ENCODE results near the gene C1QTNF5.

C1QTNF5 gene

GRCh38 chr11:119309953-119310681 is 30.6 kb downstream of the C1QTNF5 start:
- no peak for TF ChIP-seq CTCF (conservative IDR thresholded peaks at IDR 0.05; ENCODE audit: low read depth, low read length)
- no peak overlapping the region for H3K9ac ChIP-seq
- H3K79me2 ChIP-seq (ENCODE audit: insufficient read depth, low read depth): no peaks in the 10 kb centered on the region
- H3K27me3 ChIP-seq (ENCODE audit: insufficient read depth, low read depth): no peaks in the 10 kb centered on the region
- H3K4me3 ChIP-seq (IDR thresholded peaks at IDR 0.05; ENCODE audit: insufficient read depth, low read depth, low read length): no peak overlapping the region
- no peak overlapping the region for H2AFZ ChIP-seq (ENCODE audit: low read depth)
- no peak overlapping the region for H3K4me2 ChIP-seq
- H3K36me3 ChIP-seq (ENCODE audit: insufficient read depth): no peaks in the 10 kb centered on the region
- peaks cover 6% of the 10 kb centered on the region for H3K4me1 ChIP-seq (ENCODE audit: low read depth, poor library complexity, severe bottlenecking)
- no peak overlapping the region for H3K27ac ChIP-seq
- H4K20me1 ChIP-seq (ENCODE audit: insufficient read depth): no peaks in the 10 kb centered on the region

GRCh38 chr11:119309411-119309810 is 31.3 kb downstream of the C1QTNF5 start:
- Histone ChIP-seq H4K20me1 (ENCODE audit: insufficient read depth) (no peaks in the 10 kb centered on the region), H2AFZ (ENCODE audit: low read depth) (no peak overlapping the region), H3K36me3 (ENCODE audit: insufficient read depth) (no peaks in the 10 kb centered on the region), H3K4me2 (no peak overlapping the region), H3K4me1 (ENCODE audit: low read depth, poor library complexity, severe bottlenecking) (no peaks in the 10 kb centered on the region), H3K9ac (no peak overlapping the region), H3K79me2 (ENCODE audit: insufficient read depth, low read depth) (no peaks in the 10 kb centered on the region), H3K27ac (no peak overlapping the region), H3K27me3 (ENCODE audit: insufficient read depth, low read depth) (no peaks in the 10 kb centered on the region), H3K4me3 (IDR thresholded peaks at IDR 0.05; ENCODE audit: insufficient read depth, low read depth, low read length) (no peak overlapping the region)
- no peak for TF ChIP-seq CTCF (conservative IDR thresholded peaks at IDR 0.05; ENCODE audit: low read depth, low read length)

GRCh38 chr11:119307974-119308373 is 32.7 kb downstream of the C1QTNF5 start:
- no peak for TF ChIP-seq CTCF (conservative IDR thresholded peaks at IDR 0.05; ENCODE audit: low read depth, low read length)
- Histone ChIP-seq H3K79me2 (ENCODE audit: insufficient read depth, low read depth) (no peaks in the 10 kb centered on the region), H3K4me1 (ENCODE audit: low read depth, poor library complexity, severe bottlenecking) (no peaks in the 10 kb centered on the region), H3K27me3 (ENCODE audit: insufficient read depth, low read depth) (no peaks in the 10 kb centered on the region), H4K20me1 (ENCODE audit: insufficient read depth) (no peaks in the 10 kb centered on the region), H2AFZ (ENCODE audit: low read depth) (no peak overlapping the region), H3K27ac (no peak overlapping the region), H3K4me3 (IDR thresholded peaks at IDR 0.05; ENCODE audit: insufficient read depth, low read depth, low read length) (no peak overlapping the region), H3K36me3 (ENCODE audit: insufficient read depth) (no peaks in the 10 kb centered on the region), H3K9ac (no peak overlapping the region), H3K4me2 (no peak overlapping the region)

- TF ChIP-seq CTCF (conservative IDR thresholded peaks at IDR 0.05; ENCODE audit: low read depth, low read length): no peak
- no peak overlapping the region for H3K9ac ChIP-seq
- H3K27ac ChIP-seq: no peak overlapping the region
- no peaks in the 10 kb centered on the region for H3K36me3 ChIP-seq (ENCODE audit: insufficient read depth)
- H3K27me3 ChIP-seq (ENCODE audit: insufficient read depth, low read depth): no peaks in the 10 kb centered on the region
- no peak overlapping the region for H3K4me3 ChIP-seq (IDR thresholded peaks at IDR 0.05; ENCODE audit: insufficient read depth, low read depth, low read length)
- no peak overlapping the region for H2AFZ ChIP-seq (ENCODE audit: low read depth)
- no peaks in the 10 kb centered on the region for H3K4me1 ChIP-seq (ENCODE audit: low read depth, poor library complexity, severe bottlenecking)
- no peak overlapping the region for H3K4me2 ChIP-seq
- no peaks in the 10 kb centered on the region for H4K20me1 ChIP-seq (ENCODE audit: insufficient read depth)
- no peaks in the 10 kb centered on the region for H3K79me2 ChIP-seq (ENCODE audit: insufficient read depth, low read depth)
These were observed 33.5 kb downstream of the C1QTNF5 start for GRCh38 chr11:119307219-119307618.
